Suprapubic skin (tissue), 3 donors: Measurements from ENCODE around the gene CTNNBIP1.
A peak's percentile ranks its signal among the peaks of the same experiment; 100 is the strongest.

ENCODE experiments used
- EP300 ChIP-seq: sonication (generic); formaldehyde crosslinking; IDR thresholded peaks from one replicate; pipeline ENCODE4 v1.6.1; 2017; ENCODE audit warnings: antibody characterized with exemption
- POLR2A ChIP-seq, 2 donors: fragments of 450-650 bp; IDR thresholded peaks; one replicate each; pipeline ENCODE4 v1.6.1; 2017; ENCODE audit warnings: antibody characterized with exemption in 2 of 2, mild to moderate bottlenecking in 2 of 2, moderate library complexity in 2 of 2
- TF ChIP-seq, protein P1 (sequence below), 2 donors: fragments of 200-600 bp in 1 of 2; fragments of 450-650 bp in 1 of 2; sonication (generic) in 1 of 2; IDR thresholded peaks; one replicate each; pipeline ENCODE4 v1.5.1; 2016 to 2019; ENCODE audit warnings: antibody characterized with exemption in 2 of 2, mild to moderate bottlenecking in 1 of 2, moderate library complexity in 1 of 2

DNA sequence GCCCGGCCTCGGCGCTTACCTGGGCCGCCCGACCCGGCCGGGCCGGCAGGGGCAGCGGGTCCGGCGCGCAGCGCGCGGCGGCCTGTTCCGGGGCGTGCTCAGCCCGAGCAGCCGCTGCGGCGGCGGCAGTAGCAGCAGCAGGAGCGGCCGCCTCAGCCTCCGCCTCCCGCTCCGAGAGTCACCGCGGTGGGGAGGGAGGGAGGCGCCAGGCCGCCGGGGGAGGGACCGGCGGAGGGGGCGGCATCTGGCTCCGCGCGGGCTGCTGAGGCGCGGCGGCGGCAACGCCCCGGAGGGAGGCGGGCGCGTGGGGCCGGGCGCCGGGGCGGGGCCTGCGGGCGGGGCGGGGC lies at the start of gene CTNNBIP1:
- TF ChIP-seq, protein P1, sequence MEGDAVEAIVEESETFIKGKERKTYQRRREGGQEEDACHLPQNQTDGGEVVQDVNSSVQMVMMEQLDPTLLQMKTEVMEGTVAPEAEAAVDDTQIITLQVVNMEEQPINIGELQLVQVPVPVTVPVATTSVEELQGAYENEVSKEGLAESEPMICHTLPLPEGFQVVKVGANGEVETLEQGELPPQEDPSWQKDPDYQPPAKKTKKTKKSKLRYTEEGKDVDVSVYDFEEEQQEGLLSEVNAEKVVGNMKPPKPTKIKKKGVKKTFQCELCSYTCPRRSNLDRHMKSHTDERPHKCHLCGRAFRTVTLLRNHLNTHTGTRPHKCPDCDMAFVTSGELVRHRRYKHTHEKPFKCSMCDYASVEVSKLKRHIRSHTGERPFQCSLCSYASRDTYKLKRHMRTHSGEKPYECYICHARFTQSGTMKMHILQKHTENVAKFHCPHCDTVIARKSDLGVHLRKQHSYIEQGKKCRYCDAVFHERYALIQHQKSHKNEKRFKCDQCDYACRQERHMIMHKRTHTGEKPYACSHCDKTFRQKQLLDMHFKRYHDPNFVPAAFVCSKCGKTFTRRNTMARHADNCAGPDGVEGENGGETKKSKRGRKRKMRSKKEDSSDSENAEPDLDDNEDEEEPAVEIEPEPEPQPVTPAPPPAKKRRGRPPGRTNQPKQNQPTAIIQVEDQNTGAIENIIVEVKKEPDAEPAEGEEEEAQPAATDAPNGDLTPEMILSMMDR (IDR thresholded peaks at IDR 0.05), result no peak
- TF ChIP-seq POLR2A (IDR thresholded peaks at IDR 0.05) (peak in 1 of 2 donors; percentile 50), EP300 (no peak)
